Sciatic nerve (tissue), 2 donors: Measurements from ENCODE around the gene HSPA12A. TPM values are rescaled to one million over a fixed set of nuclear protein-coding genes. Genes with fewer than 3 reads are reported as not detected.

Experiments used
- ATAC-seq: fragments of 200-7000 bp; cut with Tn5 transposase; one replicate; pipeline ENCODE4 v1.9.1; 2020; ENCODE audit warnings: mild to moderate bottlenecking, moderate library complexity
- DNase-seq: peaks from one replicate; pipeline ENCODE4 v3.0.0-alpha.2; 2020; ENCODE audit warnings: low spot score
- intact Hi-C: fragments of 100-400 bp; cut with DNase I; formaldehyde crosslinking; loops from one replicate; pipeline ENCODE4 v1.14.2; 2022
- total RNA-seq: library from RNA; stranded (reverse); fragmentation: NEBNext Ultra II Directional; extraction: Animal tissue kit (Norgen Biotek cat#: 25700); gene quantifications from one replicate; pipeline ENCODE4 v1.2.1, GENCODE V29; 2021
- donor health status: DM: no; HTN: no; CAD: no.
- donor health status: DM: no; HTN: no; CAD: no.

The HSPA12A gene, protein sequence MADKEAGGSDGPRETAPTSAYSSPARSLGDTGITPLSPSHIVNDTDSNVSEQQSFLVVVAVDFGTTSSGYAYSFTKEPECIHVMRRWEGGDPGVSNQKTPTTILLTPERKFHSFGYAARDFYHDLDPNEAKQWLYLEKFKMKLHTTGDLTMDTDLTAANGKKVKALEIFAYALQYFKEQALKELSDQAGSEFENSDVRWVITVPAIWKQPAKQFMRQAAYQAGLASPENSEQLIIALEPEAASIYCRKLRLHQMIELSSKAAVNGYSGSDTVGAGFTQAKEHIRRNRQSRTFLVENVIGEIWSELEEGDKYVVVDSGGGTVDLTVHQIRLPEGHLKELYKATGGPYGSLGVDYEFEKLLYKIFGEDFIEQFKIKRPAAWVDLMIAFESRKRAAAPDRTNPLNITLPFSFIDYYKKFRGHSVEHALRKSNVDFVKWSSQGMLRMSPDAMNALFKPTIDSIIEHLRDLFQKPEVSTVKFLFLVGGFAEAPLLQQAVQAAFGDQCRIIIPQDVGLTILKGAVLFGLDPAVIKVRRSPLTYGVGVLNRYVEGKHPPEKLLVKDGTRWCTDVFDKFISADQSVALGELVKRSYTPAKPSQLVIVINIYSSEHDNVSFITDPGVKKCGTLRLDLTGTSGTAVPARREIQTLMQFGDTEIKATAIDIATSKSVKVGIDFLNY
- 139 TPM for total RNA-seq

DNA sequence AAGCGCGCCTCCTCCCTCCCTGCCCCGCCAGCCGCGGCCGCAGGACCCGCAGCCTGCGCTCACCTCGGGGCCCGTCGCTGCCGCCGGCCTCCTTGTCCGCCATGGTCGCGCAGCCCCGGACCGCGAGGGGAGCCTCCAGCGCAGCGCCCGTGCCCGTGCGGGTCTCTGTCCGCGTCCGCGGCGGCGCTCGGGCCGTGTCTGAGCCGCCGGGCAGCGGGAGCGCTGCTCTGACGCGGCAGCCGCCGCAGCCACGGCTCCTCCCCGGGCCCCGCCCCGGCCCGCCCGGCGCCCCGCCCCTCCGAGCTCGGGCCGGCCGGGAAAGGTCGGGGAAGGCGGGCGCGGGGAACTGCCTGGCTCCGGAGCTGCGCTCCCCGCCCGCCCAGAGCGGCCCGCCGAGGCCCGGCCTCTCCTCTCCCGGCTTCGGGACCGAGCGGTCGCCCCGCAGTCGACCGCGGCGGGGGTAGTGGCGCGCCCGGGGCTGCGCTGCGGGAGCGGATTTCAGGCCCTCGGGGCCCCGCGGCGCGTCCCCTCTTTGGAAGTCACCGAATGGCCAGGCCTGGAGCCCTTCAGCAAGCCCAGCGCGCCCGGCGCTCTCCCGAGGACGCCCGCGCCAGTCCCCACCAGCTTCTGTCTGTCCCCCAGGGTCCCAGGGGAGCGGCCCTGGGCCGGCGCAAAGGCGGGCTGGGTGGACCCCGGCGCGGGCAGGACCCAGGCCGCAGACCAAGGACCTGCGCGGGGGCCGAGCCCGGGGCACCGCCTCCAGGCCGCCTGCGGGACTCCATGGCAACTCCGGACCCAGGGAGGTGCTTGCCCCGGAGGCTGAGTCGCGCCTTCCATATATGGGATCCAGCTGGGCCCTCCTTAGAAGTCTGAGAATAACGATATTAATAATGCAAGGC, at the start of gene HSPA12A:
Gene HSPA12A (minus strand): TSS at position 200 of the 899 bp plus-strand sequence. CDS start 97 bp downstream, at position 103.
- ATAC-seq (peak; percentile 84), DNase-seq (peak; percentile 87)
- intact Hi-C loops: no loop called here

DNA sequence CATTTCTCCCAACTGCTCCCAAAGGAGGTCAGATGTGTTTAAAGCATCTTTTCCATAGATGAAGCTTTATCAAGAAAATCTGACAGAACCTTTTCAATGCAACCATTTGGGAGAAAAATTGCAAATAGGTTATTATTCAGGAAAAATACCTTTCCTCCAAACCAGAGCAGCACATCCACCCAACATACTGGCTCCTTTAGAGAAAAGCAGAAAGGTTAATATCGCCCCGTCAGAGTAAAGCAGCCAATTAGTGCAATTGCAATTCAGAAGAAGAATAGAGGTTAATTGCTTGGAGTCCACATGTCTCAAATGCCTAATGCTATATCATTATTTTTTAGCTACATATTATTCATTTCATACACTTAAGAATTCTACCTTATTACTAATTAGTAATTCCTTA, 48.9 kb upstream of the HSPA12A start:
- intact Hi-C loops: no loop called here
- no peak for ATAC-seq
- no peak for DNase-seq

DNA sequence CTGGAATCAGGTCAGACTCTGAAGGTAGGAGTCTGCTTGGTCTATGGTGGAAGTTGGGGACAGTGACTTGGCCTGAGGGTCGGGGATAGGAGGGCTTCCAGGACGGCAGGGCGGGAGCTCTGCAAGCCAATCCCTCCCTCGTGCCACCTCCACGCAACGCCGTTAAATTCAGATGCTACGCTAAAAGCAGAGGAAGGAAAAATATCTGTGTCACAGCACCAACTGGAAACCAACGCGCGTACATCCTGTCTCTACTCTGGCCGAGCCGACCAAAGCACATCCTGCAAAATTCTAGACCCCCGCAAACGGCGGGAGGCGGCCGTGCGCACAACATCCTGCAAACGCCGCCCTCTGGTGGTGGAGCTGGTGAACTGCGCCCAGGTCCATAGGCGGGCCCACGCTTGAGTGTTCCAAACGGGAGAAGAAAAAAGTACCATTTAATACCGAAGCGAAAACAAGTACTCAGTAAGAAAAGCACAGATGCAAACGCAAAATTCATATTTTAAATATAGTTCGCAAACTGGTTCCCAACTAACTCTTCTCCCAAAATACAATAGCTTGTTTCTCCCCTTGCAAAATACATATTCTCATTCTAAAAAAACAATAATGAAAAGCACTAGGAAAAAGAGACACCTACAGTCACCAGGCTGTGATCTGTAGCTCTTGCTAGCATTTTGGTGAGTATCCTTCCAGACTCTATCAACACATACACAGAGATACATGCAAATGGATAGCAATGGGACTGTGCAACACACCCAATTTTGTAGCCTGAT, 45.7 kb upstream of the HSPA12A start:
- peak; percentile 86 for ATAC-seq
- intact Hi-C loops: loop anchor here (2.0 kb wide), 1 partner anchor 105 kb away; no protein-coding TSS in a partner anchor

DNA sequence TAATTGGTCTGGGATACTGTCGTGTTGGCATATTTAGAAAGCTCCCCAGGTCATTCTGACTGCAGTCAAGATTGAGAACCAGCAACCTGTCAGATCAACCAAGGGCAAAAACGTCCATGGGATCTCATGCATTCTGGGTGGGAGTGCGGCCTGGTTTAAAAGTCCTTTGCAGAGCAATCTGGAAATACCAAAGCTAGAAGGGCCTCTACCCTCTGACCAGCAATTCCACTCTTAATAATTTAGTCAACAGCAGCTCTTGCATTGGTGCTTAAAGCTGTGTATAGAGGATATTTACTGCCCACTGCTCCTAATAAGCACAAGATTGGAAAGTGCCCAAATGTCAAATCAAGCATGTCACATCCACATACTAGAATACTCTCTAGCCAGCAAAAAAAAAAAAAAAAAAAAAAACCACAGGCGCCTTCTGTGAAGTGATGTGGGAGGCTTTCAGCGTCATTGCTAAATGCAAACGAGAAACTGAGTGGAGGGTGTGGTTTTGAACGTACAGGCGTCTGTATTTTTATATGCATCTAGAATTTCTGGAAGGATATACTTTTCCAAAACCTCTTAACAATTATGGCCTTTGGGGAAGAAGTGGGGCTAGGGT, 44.8 kb upstream of the HSPA12A start:
- DNase-seq: no peak
- ATAC-seq: peak; percentile 27
- intact Hi-C loops: no loop called here

More for the DNA sequence above, 45.7 kb upstream of the HSPA12A start:
- peak; percentile 92 for DNase-seq

DNA sequence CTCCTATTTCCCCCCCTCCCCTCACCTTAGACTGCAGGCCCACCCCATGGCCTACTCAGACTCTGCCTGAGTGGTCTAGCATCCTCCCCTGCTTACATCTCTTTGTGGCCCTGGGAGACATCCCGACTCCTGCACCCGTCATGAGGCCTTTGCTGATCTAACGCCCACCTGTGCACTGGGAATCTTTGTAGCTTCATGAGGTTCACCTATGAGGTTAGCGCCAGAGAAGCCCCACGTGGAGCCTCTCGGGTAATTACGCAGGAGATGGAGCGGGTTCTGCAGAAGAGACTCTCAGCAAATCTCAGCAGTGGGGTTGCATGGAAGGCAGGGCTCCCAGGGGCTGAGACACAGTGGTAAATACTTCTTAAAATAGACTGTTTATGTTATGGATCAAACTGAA, 43.5 kb upstream of the HSPA12A start:
- intact Hi-C loops: no loop called here
- ATAC-seq (no peak), DNase-seq (no peak)

DNA sequence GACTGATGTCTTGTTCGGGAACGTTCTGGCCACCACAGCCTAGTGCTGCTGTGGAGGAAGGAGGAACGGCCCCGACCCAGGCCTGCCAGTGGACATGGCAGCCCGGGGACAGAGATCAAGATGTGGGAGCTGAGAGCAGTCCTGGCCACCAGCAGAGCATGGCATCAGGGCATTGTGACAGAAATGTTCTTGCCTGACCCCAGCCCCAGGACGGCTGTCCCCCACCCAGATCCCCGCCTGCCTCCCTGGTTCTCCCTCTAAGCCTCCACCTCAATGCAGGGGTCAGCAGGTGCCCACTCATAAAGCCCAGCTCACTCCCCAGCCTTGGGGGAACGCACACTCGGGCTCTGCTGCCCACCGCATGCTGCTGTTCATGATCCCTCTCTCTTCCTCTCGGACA, 42.9 kb upstream of the HSPA12A start:
- DNase-seq (no peak), ATAC-seq (no peak)
- intact Hi-C loops: no loop called here

DNA sequence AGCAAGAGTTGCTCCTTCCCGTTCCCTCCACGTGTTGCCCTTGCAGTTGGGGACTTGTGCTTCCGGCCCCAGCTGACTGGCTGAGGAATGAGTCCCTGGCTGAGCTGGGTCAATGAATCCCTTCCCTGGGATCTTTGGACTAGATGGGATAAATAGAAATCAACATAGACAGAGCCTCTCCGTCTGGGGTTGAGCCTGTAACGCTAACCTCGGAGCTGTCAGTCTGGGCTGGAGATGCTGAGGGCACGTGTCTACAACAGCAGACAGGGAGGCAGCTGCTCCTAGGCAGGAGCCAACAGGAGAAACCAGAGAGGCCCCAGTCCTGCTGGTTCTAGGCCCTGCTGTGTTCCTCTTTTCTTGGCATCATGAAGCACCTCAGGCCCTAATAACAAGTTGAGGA, 42.3 kb upstream of the HSPA12A start:
- DNase-seq: no peak
- ATAC-seq: no peak
- intact Hi-C loops: no loop called here

DNA sequence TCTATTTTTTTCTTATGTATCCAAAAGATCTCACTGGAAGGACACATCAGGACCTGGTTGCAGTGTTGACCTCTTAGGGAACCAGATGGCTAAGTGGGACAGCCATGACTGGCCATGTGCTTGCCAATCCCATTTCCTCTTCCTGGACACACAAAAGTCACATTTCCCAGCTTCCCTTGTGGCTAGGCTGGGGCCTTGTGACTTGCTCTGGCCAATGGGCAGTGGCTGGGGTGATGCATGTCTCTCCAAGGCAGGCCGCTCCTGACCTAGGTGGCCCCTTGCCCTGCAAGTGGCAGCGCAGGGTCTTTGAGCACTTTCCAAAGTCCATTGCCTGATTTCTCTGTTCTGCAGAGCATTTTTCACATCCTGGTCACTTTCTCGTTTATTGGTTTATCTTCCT, 41.7 kb upstream of the HSPA12A start:
- intact Hi-C loops: no loop called here
- ATAC-seq: no peak
- DNase-seq: no peak

DNA sequence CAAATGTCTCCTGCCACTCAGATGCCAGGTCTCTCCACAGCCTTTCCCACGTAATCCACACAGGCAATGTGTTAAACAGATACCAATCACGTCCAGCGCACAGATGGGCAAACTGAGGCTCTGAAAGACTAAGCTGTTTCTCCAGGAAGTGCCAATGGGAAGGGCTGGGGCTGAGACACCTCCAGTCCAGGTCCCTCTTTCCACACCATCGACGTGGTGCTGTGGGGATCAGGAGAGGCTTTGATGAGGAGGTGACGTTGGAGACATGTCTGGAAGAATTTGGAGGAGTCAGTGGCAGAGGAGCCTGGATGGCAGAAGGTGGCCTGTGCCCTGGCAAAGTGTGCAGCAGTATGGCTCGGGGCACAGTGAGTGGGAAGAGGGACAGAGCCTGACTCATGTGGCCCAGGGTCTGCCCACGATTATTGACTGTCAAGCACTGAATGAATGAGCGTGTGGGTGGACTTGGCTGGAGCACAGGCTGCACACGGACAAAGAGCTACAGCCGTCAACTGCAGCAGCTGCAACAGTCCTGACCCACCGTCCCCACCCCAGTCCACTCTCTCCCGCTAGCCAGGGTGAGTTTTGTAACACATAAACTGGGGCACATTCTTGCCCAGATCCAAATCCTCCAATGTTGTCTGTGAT, 40.8 kb upstream of the HSPA12A start:
- intact Hi-C loops: no loop called here
- ATAC-seq (peak; percentile 65), DNase-seq (peak; percentile 71)

DNA sequence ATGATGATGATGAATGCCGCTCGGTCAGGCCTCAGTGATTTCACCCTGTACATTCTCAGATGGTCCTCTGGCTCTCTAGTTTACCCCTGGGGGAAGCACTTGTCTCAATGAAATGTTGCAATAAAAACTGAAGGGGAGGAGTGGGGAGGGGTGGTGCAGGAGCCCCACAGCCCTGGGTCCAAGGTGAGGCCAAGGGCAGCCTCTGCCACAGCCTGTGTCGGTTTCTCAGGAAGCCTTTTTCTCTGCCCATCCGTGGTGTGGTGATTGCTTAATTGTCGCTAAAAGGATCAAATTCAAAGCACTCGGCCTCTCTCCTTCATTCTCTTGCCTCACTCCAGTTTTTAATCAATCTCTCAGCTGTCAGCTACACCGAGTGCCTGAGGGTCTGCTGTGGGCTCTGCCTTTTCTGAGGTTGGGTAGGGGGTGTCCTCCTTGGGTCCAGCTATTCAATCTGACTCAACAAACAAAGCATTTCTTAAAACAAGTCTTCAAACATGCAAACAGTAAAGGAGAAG, 39.1 kb upstream of the HSPA12A start:
- ATAC-seq: no peak
- intact Hi-C loops: no loop called here
- DNase-seq: peak; percentile 38

DNA sequence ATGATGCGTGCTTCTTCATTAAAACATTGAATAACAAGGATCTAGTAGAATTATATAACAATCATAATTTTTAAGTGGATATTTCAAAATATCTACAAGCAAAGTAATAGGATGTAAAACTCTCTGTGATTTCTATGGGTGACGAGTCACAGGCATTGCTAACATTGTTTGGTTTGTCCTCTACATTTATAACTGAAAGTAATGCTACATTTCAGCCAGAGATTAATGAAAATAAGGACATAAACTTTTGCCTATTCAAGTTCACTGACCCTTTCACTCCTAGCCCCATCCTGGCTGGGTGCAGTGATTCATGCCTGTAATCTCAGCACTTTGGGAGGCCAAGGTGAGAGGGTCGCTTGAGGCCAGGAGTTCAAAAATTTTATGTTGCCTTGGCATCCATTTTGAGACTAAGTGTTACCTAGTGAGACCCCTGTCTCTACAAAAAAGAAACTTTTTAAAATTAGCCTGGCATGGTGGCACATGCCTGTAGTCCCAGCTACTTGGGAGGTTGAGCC, 38.4 kb upstream of the HSPA12A start:
- peak; percentile 13 for DNase-seq
- intact Hi-C loops: no loop called here

DNA sequence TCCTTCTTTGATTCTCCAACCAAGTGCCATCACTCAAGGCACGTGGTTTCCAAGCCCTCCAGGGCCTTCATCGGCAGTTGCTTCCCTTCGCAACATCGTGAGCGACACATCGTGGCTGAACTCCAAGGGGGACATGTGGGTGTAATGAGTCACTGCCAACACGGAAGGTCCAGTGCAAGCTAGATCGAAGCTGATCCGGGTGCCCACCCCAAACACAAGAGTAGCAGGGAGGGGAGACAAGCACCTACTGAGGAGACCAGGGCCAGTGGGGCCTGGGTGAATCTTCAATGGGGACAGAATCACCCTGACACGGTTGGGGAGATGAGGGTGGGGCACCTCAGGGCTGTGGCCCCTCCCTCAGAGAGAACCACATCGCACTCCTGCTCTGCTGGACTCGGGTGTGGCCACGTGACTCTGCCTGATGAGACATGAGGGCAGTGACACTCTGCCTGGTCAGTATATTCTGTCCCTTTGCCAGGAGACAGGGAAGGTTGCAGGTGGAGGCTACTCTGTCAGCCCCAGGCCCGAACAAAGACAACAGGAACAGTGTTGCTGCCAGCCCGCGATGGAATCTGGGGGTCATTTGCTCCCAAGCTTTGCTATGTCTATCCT, 36.8 kb upstream of the HSPA12A start:
- intact Hi-C loops: no loop called here
- ATAC-seq (no peak), DNase-seq (peak; percentile 60)

More for the DNA sequence above, 38.4 kb upstream of the HSPA12A start:
- no peak for ATAC-seq

DNA sequence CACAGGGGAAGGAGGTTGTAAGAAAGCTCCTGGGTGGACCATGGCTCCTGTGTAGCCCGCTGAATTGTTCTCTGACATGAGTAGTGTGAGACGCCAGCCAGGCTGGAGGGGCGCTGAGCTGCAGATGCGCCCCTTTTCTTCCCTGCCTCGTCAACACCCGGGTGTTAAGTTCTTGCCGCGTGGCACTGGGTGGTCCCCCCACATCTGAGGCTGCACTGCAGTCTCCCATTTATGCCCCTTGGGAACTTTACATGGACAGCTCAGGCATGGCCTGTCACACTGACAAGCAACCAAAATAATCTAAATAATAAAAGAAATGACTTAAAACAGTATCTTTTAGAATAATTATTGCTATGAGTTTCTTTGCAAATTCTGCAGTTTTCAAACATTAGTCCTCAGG, 34.6 kb upstream of the HSPA12A start:
- no peak for ATAC-seq
- peak; percentile 40 for DNase-seq
- intact Hi-C loops: no loop called here

DNA sequence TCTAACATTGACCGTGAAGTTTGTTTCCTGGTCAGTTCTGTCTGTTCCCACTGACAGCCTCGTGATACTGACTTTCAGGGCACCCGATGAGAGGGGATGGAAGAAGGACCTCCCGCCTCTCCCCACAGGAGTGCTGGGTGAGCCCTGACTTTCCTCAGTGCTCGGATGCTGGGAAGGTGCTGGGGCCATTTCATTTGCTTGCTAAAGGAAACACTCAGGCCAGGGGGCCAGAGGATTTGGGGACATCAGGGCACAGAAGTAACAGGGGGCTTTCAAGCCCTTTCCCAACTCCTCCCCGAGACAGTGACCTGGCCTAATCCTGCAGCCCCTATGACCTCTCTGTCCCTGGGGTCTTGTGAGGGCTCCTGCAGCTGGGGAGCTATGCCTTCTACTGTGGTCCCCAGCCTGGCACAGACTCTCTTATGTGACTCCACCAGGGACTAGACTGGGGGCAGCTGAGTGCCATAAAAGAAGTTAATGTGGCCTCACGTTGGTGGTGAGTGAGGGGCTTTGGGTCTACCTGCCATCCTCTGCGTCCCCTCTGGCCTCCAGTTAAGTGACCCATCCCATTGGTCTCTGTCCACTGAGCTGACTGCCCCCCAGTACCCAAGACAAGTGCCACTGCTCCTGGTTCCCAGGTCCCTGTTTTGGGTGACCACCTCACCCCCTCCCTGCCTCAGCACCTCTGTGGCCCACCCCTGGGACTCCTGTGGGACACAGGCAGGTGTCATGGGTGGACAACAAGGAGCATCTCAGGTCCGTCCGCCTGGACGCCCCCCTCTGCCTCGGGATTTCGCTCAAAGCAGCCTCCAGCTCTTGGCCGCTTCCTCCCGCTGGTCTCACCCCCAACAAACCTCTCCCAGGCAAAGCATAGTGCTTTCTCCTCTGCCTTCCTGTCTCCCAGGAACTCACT, 33.4 kb upstream of the HSPA12A start:
- no peak for ATAC-seq
- intact Hi-C loops: no loop called here
- DNase-seq: peak; percentile 49

DNA sequence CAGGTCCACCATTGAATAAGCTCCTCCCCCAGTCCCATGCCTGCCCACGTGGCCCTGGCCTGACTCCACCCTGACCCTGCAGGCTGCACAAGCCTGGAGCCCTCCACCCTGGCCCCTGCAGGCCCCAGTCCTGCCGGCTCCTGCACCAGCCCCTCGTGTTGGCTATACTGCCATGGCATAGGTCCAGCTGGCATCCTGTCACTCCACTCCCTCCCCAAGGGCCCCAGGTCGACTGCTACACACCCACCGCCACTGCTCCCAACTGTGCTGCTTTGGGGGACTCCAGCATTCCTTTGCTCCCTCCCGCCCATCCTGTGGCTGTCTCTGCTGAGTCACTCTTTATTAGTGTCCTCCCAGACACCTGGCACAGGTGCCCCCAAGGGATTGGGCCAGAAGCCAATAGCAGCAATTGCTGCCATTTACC, 32.4 kb upstream of the HSPA12A start:
- intact Hi-C loops: no loop called here
- no peak for ATAC-seq
- DNase-seq: peak; percentile 49
